NCI-H2196 (cell line): ENCODE results near the gene DTNBP1.

ENCODE experiments used
- DNase-seq: peaks from one replicate; lab custom pipeline; 2025; ENCODE audit not compliant: unreplicated experiment; lab: John Stamatoyannopoulos, UW

DTNBP1 gene

GRCh38 chr6:15662326-15663129 lies at the start of gene DTNBP1:
Gene DTNBP1 (minus strand): TSS chr6:15663028. CDS start chr6:15662869, 159 bp downstream.
- DNase-seq, result peak; percentile 85

- no peak for DNase-seq
Measured at GRCh38 chr6:15709651-15710269, 46.9 kb upstream of the DTNBP1 start.

- no peak for DNase-seq
Measured at GRCh38 chr6:15708231-15708630, 45.4 kb upstream of the DTNBP1 start.

DNA sequence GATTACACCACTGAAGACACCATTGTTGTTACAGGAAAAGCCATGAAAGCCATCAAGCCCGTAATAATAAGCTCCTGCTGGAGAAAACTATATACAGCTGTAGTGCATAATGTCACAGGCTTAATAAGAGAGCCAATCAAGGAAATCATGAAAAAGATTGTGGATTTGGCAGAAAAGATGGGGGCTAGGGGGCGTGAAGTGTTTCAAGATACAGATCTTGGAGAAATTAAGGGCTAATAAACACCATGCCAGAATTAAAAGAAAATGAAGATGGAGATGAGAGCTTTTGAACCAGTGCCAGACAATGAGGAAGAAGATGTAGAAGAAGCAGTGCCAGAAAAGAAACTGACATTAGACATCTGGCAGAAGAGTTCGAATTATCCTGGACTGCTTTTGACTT lies 43.2 kb upstream of the DTNBP1 start:
- DNase-seq, result no peak

- DNase-seq, result no peak
Measured at GRCh38 chr6:15698471-15698870, 35.6 kb upstream of the DTNBP1 start.

GRCh38 chr6:15697895-15698294 lies 35.1 kb upstream of the DTNBP1 start:
- DNase-seq, result no peak

- peak; percentile 92 for DNase-seq
Measured at GRCh38 chr6:15691250-15691869, 28.5 kb upstream of the DTNBP1 start.

DNA sequence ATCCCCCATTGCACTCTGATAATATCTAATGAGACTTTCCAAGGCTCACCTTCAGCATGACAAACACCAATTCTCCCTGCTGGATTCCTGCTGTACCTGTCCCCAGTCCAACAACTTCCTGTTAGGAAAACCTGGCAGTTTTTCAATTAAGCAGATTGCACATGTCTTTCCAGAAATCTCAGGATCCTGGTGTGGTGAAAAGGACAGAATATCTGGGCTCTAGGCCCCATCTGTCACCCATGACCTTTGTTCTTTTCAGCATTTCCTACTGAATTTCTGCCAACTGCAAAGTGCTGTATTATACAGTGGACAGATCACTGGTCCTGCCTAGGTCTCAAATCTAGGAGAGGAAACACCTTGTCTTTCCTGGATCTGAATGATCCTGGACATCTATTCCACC lies 27.7 kb upstream of the DTNBP1 start:
- DNase-seq, result no peak

- DNase-seq, result no peak
Measured at GRCh38 chr6:15689586-15690482, 27.0 kb upstream of the DTNBP1 start.

GRCh38 chr6:15685619-15686018 lies 22.8 kb upstream of the DTNBP1 start:
- DNase-seq, result no peak

GRCh38 chr6:15682965-15683822 lies 20.4 kb upstream of the DTNBP1 start:
- no peak for DNase-seq

DNA sequence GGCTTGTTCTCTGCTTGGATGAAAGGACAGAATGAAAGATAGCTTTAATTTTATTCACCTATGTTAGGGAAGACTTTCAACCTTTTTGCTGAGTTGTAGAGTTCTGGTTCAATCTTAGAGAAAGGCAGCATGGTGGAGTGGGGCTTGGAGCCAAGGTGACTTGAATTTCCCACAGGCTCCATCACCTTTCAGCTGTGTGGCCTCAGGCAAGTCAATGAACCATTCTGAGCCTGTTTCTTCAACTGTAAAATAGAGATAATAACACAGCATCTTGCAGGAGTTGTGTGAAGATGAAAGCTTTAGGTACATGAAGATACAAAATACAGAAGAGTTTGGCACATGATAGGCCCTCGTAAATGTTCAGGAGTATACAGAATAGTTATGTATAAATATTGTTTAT lies 19.1 kb upstream of the DTNBP1 start:
- no peak for DNase-seq

- no peak for DNase-seq
Measured at GRCh38 chr6:15678514-15678913, 15.7 kb upstream of the DTNBP1 start.

- DNase-seq, result no peak
Measured at GRCh38 chr6:15677822-15678221, 15.0 kb upstream of the DTNBP1 start.

DNA sequence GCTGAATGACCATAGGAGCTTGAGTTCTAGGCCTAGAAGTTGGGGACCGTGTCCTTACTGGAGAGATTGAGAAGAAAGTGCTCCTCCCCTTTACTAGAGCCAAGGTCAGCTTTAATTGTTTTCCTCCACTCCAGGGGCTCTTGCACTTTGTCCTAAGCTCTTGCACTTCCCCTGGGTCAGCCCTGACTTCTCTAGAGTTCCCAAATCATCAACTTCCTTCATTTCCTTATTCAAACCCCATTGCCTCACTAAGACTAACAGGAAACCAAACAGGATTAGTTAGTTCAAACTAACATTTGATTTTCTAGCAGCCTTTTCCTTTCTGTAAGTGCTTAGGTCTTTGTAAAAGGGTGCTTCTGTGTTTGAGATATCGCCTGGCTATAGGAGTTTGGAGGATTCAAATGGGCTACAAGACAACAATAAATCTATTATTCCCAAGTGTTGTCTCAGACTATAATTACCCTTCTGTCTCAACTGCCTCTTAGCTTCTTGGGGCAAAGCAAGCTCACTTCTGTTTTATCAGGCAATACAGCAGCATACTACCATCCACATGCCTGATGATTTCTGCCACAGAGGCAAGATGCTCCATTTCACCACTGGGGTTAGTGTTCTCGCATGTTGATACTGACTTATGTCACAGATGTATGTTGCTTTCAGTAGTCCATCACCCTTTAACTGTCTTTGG lies 12.8 kb upstream of the DTNBP1 start:
- DNase-seq, result no peak

DNA sequence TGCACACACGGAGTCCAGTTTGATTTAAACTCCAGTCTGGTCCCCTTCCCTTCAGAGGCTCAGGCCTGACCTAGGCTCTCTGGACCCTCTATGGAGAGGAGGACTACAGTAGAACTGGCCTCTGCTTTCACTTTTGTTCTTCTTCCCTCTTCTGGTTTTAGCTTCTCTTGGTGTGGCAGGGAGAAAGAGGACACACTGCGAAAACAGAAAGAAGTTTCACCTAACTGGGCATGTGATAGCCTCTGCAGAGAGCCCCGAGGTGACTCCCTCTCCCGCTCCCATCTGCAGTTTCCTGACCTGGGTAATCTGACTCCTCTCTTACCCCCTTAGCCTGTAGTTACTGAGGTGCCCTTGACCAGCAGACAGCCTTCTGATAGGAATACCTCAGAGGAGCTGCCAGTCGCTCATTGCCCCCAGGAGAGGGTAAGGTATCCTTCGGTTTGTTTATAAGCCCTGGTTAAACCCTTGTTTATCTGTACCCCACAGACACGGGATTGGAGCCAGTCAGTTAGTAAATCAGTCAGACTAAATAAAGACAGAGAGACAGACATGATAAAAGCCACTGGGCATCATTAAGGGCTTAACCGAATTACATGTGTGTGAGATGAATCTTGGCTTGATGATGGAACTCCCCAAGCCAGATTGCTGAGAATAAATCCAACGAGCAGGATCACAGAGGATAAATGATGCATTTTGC lies 12.0 kb upstream of the DTNBP1 start:
- no peak for DNase-seq

- DNase-seq, result no peak
Measured at GRCh38 chr6:15673666-15674065, 10.8 kb upstream of the DTNBP1 start.

GRCh38 chr6:15672818-15673217 lies 10.0 kb upstream of the DTNBP1 start:
- no peak for DNase-seq

DNA sequence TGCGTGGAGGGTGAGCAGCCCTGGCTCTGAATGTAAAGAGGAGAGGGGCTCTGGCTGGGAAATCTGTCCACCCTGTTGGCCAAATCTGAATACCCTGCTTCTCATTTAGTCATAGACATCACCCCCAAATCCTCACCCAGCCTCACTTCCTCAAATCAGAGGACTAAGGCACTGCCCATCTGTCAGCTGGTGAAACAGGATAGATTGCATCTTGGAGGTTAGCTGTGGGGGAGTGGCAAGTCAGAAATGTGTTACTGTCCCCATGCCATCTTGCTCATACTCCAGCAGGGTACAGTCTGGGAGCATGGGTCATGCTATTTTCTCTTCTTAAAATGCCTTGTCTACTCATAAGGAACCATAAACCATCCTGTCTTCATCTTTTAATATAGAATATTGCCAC lies 9.5 kb upstream of the DTNBP1 start:
- DNase-seq, result no peak
